Fibroblast of lung (primary cell): ENCODE data around the gene NCEH1. TPM values are rescaled to one million over a fixed set of nuclear protein-coding genes. Genes with fewer than 3 reads are reported as not detected.

Experiments
- DNase-seq, 2 donors: peaks; one replicate each; pipeline versions ENCODE4 v3.0.0 to v3.0.0-alpha.2; 2010; ENCODE audit warnings: low read depth in 2 of 2
- H2AFZ ChIP-seq: 2 replicates; pipeline ENCODE4 v1.5.1; 2012; ENCODE audit warnings: low read length, control low read depth, inconsistent platforms
- H3K27ac ChIP-seq: 2 replicates; pipeline ENCODE4 v1.5.1; 2011; ENCODE audit warnings: low read length, control low read depth; ENCODE audit not compliant: insufficient read depth
- H3K27me3 ChIP-seq: 2 replicates; pipeline ENCODE4 v1.5.1; 2011; ENCODE audit warnings: mild to moderate bottlenecking, low read length; ENCODE audit not compliant: control insufficient read depth, insufficient read depth
- H3K36me3 ChIP-seq: 2 replicates; pipeline ENCODE4 v1.5.1; 2011; ENCODE audit warnings: low read length; ENCODE audit not compliant: control insufficient read depth, insufficient read depth
- H3K4me1 ChIP-seq: 2 replicates; pipeline ENCODE4 v1.5.1; 2011; ENCODE audit warnings: low read length; ENCODE audit not compliant: control insufficient read depth, insufficient read depth; ENCODE audit errors: extremely low read depth
- H3K4me2 ChIP-seq: 2 replicates; pipeline ENCODE4 v1.5.1; 2011; ENCODE audit warnings: low read length, control low read depth; ENCODE audit not compliant: insufficient read depth; ENCODE audit errors: extremely low read depth
- H3K4me3 ChIP-seq, 4 experiments: fragments of 200-600 bp in 1 of 4; sonication (generic) in 1 of 4; replicated peaks in 1 of 4; 2 replicates each; pipeline ENCODE4 v1.5.1; 2011 to 2016; ENCODE audit warnings: low read length in 4 of 4, low read depth in 3 of 4, mild to moderate bottlenecking in 3 of 4, control low read depth in 2 of 4, inconsistent platforms in 1 of 4, mixed read lengths in 1 of 4; ENCODE audit not compliant: insufficient read depth in 1 of 4; ENCODE audit errors: control extremely low read depth in 1 of 4
- H3K79me2 ChIP-seq: 2 replicates; pipeline ENCODE4 v1.5.1; 2012; ENCODE audit warnings: mild to moderate bottlenecking, low read length, inconsistent platforms; ENCODE audit not compliant: control insufficient read depth, insufficient read depth
- H3K9ac ChIP-seq: 2 replicates; pipeline ENCODE4 v1.5.1; 2011; ENCODE audit warnings: mild to moderate bottlenecking, low read length, control low read depth; ENCODE audit not compliant: insufficient read depth
- H3K9me3 ChIP-seq: 2 replicates; pipeline ENCODE4 v1.5.1; 2012; ENCODE audit warnings: low read depth, low read length; ENCODE audit not compliant: control insufficient read depth, insufficient read depth
- H4K20me1 ChIP-seq: 2 replicates; pipeline ENCODE4 v1.5.1; 2011; ENCODE audit warnings: low read length; ENCODE audit not compliant: control insufficient read depth, insufficient read depth; ENCODE audit errors: extremely low read depth
- EZH2 ChIP-seq: IDR thresholded peaks from 2 replicates; pipeline ENCODE4 v1.5.1; 2012; ENCODE audit warnings: low read length, control low read depth, mild to moderate bottlenecking; ENCODE audit errors: missing control alignments
- polyA plus RNA-seq, 2 donors: library from polyadenylated mRNA; depleted of rRNA in 1 of 2; stranded (reverse) in 1 of 2; unstranded in 1 of 2; fragments of >200 nt; gene quantifications; 2 replicates each; pipeline ENCODE4 v1.2.1, GENCODE V29; 2011 to 2012; ENCODE audit warnings: missing spikeins in 1 of 2
- total RNA-seq: library from RNA; depleted of rRNA; stranded (reverse); fragments of >200 nt; gene quantifications from 2 replicates; pipeline ENCODE4 v1.2.1, GENCODE V29; 2014
- TF ChIP-seq, protein P1 (sequence below), 2 donors: IDR thresholded peaks in 1 of 2; conservative IDR thresholded peaks in 1 of 2; 1 replicate in 1 of 2; 2 replicates in 1 of 2; pipeline ENCODE4 v1.5.1; 2011 to 2012; ENCODE audit warnings: low read length in 2 of 2, control low read depth in 1 of 2, inconsistent platforms in 1 of 2, low read depth in 1 of 2, mild to moderate bottlenecking in 1 of 2

Gene NCEH1
- total and polyA plus RNA-seq, 2 donors (not counting 1 experiment from before 2014, with no cell fraction given), result 9.9 to 11.4 TPM

DNA sequence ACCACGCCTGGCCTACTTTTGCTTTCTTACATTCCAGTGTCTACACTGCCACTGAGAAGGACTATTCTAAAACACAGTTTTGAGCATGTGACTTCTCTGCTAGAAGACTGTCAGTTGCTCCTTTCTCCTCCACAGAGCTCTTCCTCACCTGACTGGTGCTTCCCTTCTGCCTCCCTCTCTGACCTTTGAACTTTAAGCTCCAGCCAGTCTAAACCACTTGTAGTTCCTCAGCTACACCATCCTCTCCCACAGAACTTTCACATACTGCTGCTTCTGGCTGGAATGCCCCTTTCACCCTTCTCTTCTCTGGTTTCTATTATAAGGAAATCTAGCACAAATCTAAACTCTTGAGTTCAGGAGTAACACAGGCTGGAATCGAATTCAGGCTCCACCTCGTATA, 9.1 kb downstream of the NCEH1 start:
- H3K9ac ChIP-seq, result no peak overlapping the region
- peaks cover 3% of the 10 kb centered on the region for H3K36me3 ChIP-seq
- no peaks in the 10 kb centered on the region for H3K4me1 ChIP-seq
- H3K4me3 ChIP-seq, result no peak overlapping the region
- H2AFZ ChIP-seq, result no peak overlapping the region
- no peaks in the 10 kb centered on the region for H3K9me3 ChIP-seq
- peaks cover 86% of the 10 kb centered on the region for H3K79me2 ChIP-seq
- H3K4me2 ChIP-seq, result no peak overlapping the region
- no peak for TF ChIP-seq EZH2
- TF ChIP-seq, protein P1, sequence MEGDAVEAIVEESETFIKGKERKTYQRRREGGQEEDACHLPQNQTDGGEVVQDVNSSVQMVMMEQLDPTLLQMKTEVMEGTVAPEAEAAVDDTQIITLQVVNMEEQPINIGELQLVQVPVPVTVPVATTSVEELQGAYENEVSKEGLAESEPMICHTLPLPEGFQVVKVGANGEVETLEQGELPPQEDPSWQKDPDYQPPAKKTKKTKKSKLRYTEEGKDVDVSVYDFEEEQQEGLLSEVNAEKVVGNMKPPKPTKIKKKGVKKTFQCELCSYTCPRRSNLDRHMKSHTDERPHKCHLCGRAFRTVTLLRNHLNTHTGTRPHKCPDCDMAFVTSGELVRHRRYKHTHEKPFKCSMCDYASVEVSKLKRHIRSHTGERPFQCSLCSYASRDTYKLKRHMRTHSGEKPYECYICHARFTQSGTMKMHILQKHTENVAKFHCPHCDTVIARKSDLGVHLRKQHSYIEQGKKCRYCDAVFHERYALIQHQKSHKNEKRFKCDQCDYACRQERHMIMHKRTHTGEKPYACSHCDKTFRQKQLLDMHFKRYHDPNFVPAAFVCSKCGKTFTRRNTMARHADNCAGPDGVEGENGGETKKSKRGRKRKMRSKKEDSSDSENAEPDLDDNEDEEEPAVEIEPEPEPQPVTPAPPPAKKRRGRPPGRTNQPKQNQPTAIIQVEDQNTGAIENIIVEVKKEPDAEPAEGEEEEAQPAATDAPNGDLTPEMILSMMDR (conservative IDR thresholded peaks at IDR 0.05 in 1 of 2, IDR thresholded peaks at IDR 0.05 in 1 of 2; ENCODE audit: low read depth in 1 of 2, low read length in 2 of 2), result no peak
- H4K20me1 ChIP-seq, result no peaks in the 10 kb centered on the region
- no peaks in the 10 kb centered on the region for H3K27me3 ChIP-seq
- H3K27ac ChIP-seq, result no peak overlapping the region
- no peak for DNase-seq

DNA sequence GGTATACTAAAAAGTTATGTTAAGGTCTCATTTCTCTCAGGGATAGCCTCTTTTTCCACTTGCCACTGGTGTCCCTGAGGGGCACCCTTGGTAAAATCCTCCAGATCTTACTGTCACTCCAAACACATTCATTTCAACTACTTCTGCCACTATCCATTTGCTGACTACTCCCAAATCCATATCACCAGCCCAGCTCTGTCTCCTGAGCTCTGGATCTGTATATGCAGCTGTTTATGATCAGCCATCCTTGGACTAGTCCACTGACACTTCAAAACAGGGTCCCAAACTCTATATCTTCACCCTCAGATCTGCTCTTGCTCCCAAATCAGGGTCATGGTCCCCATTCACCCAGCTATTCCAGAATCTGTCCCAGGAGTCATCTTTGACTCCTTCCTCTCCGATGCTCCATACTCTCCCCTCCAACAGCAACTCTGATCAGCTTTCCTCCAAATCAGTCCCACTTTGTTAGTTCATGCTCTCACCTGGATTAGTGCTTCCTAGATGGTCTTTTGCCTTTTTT, 9.9 kb downstream of the NCEH1 start:
- H4K20me1 ChIP-seq, result no peaks in the 10 kb centered on the region
- H3K27ac ChIP-seq, result no peak overlapping the region

DNA sequence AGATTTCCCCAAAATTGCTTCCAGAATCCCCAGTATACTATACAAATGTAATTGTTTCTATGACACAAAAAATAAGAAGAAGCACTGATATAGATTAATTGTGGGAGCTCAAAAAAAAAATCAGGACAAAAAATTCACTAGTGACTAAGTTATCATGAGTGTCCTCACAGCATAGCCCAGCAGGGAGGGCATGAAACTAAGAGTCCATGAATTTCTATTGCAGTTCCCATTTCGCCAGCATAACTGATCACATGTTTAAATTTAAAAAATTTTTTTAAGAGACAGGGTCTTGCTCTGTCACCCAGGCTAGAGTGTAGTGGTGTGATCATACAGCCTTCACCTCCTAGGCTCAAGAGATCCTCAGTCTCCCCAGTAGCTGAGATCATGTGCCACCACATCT, 10.6 kb downstream of the NCEH1 start:
- H3K9me3 ChIP-seq, result no peaks in the 10 kb centered on the region
- no peak overlapping the region for H2AFZ ChIP-seq
- H3K4me3 ChIP-seq, result no peak overlapping the region
- H3K4me1 ChIP-seq, result no peaks in the 10 kb centered on the region
- no peaks in the 10 kb centered on the region for H3K27me3 ChIP-seq
- H3K79me2 ChIP-seq, result peaks cover 86% of the 10 kb centered on the region
- no peak for DNase-seq
- TF ChIP-seq, protein P1 (conservative IDR thresholded peaks at IDR 0.05 in 1 of 2, IDR thresholded peaks at IDR 0.05 in 1 of 2; ENCODE audit: low read depth in 1 of 2, low read length in 2 of 2), result no peak
- TF ChIP-seq EZH2, result no peak
- no peak overlapping the region for H3K4me2 ChIP-seq
- H3K9ac ChIP-seq, result no peak overlapping the region
- H3K36me3 ChIP-seq, result peaks cover 3% of the 10 kb centered on the region
- H4K20me1 ChIP-seq, result no peaks in the 10 kb centered on the region
- no peak overlapping the region for H3K27ac ChIP-seq

More for the DNA sequence above, 9.9 kb downstream of the NCEH1 start:
- Histone ChIP-seq H3K9ac (no peak overlapping the region), H2AFZ (no peak overlapping the region), H3K79me2 (peaks cover 86% of the 10 kb centered on the region), H3K4me2 (no peak overlapping the region), H3K4me3 (no peak overlapping the region), H3K36me3 (peaks cover 3% of the 10 kb centered on the region), H3K27me3 (no peaks in the 10 kb centered on the region), H3K4me1 (no peaks in the 10 kb centered on the region), H3K9me3 (no peaks in the 10 kb centered on the region)
- no peak for TF ChIP-seq EZH2
- TF ChIP-seq, protein P1 (conservative IDR thresholded peaks at IDR 0.05 in 1 of 2, IDR thresholded peaks at IDR 0.05 in 1 of 2; ENCODE audit: low read depth in 1 of 2, low read length in 2 of 2), result no peak
- DNase-seq, result no peak
